GM12878 (cell line): ENCODE measurements around the gene GCNT1.

Source experiments
- BMI1 ChIP-seq: fragments of 450-650 bp; IDR thresholded peaks from 2 replicates; pipeline ENCODE4 v1.6.1; 2016; ENCODE audit warnings: mild to moderate bottlenecking, moderate library complexity, borderline replicate concordance
- BRCA1 ChIP-seq: IDR thresholded peaks from 2 replicates; pipeline ENCODE4 v1.6.1; 2011; ENCODE audit warnings: low read depth, low read length, improper control_type of control experiment
- CREM ChIP-seq: IDR thresholded peaks from 2 replicates; pipeline ENCODE4 v1.6.1; 2014; ENCODE audit warnings: antibody characterized with exemption, low read depth
- POLR2A ChIP-seq: IDR thresholded peaks from 2 replicates; pipeline ENCODE4 v1.6.1; 2011; ENCODE audit warnings: low read depth, mild to moderate bottlenecking, low read length
- TF ChIP-seq, protein P1 (sequence below), 3 experiments: IDR thresholded peaks in 2 of 3; conservative IDR thresholded peaks in 1 of 3; 2 replicates each; pipeline ENCODE4 v1.5.1; 2011; ENCODE audit warnings: low read depth in 3 of 3, low read length in 3 of 3, mild to moderate bottlenecking in 3 of 3, control low read depth in 2 of 3, moderate library complexity in 2 of 3, inconsistent platforms in 1 of 3, mixed read lengths in 1 of 3; ENCODE audit not compliant: control insufficient read depth in 2 of 3, insufficient read depth in 1 of 3; ENCODE audit errors: extremely low read depth in 1 of 3

DNA sequence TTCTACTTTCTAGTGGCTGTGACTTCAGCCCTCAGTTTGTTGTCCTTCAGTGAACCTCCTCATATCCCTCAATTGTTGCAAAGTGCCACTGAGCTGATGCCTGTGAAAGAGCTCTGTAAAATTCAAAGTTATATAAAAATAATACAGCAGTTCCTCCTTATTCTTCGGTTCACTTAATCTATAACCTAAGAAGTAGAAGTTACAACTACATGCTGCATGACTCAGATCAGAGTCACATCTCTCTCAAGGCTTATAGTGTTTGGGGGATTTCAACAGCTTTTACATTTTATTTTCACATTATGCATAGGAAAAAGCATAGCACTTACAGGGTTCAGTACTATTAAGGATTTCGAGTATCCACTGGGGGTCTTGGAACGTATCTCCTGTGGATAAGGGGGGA lies 25.1 kb upstream of the GCNT1 start:
- TF ChIP-seq CREM (no peak), BRCA1 (no peak), BMI1 (no peak), POLR2A (no peak)
- TF ChIP-seq, protein P1, sequence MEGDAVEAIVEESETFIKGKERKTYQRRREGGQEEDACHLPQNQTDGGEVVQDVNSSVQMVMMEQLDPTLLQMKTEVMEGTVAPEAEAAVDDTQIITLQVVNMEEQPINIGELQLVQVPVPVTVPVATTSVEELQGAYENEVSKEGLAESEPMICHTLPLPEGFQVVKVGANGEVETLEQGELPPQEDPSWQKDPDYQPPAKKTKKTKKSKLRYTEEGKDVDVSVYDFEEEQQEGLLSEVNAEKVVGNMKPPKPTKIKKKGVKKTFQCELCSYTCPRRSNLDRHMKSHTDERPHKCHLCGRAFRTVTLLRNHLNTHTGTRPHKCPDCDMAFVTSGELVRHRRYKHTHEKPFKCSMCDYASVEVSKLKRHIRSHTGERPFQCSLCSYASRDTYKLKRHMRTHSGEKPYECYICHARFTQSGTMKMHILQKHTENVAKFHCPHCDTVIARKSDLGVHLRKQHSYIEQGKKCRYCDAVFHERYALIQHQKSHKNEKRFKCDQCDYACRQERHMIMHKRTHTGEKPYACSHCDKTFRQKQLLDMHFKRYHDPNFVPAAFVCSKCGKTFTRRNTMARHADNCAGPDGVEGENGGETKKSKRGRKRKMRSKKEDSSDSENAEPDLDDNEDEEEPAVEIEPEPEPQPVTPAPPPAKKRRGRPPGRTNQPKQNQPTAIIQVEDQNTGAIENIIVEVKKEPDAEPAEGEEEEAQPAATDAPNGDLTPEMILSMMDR (IDR thresholded peaks at IDR 0.05 in 2 of 3, conservative IDR thresholded peaks at IDR 0.05 in 1 of 3; ENCODE audit: control insufficient read depth in 2 of 3, extremely low read depth in 1 of 3, insufficient read depth in 1 of 3, low read depth in 3 of 3, low read length in 3 of 3), result no peak
